Measurements from ENCODE around the gene KCND2.

DNA sequence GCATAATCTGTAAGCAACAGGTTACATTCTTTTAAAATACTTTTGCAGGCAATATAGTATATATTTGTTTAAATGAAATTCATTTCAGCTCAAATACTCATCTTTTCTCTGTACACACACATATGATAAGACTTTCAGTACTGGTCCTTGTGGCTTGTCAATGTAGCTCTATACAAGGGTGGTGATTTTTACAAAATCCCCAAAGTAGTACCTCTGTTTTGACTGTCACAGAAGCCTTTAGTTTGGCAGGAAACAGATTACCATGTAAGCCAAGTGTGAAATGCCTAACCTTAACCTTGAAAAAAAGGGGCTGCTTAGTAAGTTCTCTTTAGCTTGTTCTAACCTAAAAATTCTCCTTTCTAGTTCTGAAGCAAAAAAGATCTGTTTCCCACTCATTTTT lies 87.9 kb downstream of the KCND2 start:
- TF ChIP-seq, protein P1, sequence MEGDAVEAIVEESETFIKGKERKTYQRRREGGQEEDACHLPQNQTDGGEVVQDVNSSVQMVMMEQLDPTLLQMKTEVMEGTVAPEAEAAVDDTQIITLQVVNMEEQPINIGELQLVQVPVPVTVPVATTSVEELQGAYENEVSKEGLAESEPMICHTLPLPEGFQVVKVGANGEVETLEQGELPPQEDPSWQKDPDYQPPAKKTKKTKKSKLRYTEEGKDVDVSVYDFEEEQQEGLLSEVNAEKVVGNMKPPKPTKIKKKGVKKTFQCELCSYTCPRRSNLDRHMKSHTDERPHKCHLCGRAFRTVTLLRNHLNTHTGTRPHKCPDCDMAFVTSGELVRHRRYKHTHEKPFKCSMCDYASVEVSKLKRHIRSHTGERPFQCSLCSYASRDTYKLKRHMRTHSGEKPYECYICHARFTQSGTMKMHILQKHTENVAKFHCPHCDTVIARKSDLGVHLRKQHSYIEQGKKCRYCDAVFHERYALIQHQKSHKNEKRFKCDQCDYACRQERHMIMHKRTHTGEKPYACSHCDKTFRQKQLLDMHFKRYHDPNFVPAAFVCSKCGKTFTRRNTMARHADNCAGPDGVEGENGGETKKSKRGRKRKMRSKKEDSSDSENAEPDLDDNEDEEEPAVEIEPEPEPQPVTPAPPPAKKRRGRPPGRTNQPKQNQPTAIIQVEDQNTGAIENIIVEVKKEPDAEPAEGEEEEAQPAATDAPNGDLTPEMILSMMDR (conservative IDR thresholded peaks at IDR 0.05), result no peak
- TF ChIP-seq EZH2 (IDR thresholded peaks at IDR 0.05; ENCODE audit: low read depth), result no peak
